ENCODE results near the gene SARM1. TPM values are rescaled to one million over a fixed set of nuclear protein-coding genes. Genes with fewer than 3 reads are reported as not detected.

Gene SARM1
- 1.1 and 10.5 TPM in 2 replicates for total RNA-seq

GRCh38 chr17:28371245-28372202, at the start of gene SARM1:
TSS of gene SARM1 (plus strand) at chr17:28371694. CDS start at chr17:28372033, 339 bp downstream.

GRCh38 chr17:28335201-28335958, 36.1 kb upstream of the SARM1 start, which contains the start of the genes IFT20 and TNFAIP1:
TSS of gene IFT20 (minus strand) at chr17:28335472. CDS start at chr17:28331985, 3,487 bp downstream.
TSS of gene TNFAIP1 (plus strand) at chr17:28335761. CDS start at chr17:28339522, 3,761 bp downstream.

GRCh38 chr17:28357061-28357900, 14.2 kb upstream of the SARM1 start, which contains the start of gene POLDIP2:
TSS of gene POLDIP2 (minus strand) at chr17:28357527. CDS start at chr17:28357448, 79 bp downstream.

GRCh38 chr17:28364665-28365363, 6.7 kb upstream of the SARM1 start, which contains the start of gene SEBOX:
TSS of gene SEBOX (minus strand) at chr17:28365199. CDS start at chr17:28365151, 48 bp downstream.

GRCh38 chr17:28370035-28370743, 1.3 kb upstream of the SARM1 start, which contains the start of gene VTN:
TSS of gene VTN (minus strand) at chr17:28370307. CDS start at chr17:28370203, 104 bp downstream.

GRCh38 chr17:28405632-28406472, 34.4 kb downstream of the SARM1 start, which contains the start of gene SLC46A1:
TSS of gene SLC46A1 (minus strand) at chr17:28406212. CDS start at chr17:28406114, 98 bp downstream.

Other genes with a start within 250 kb of the SARM1 start
- 9.1 and 22.5 TPM in 2 replicates for gene TMEM97, start 52.5 kb upstream of the SARM1 start, total RNA-seq
- gene IFT20, start 36.2 kb upstream of the SARM1 start, total RNA-seq, result 32.5 and 37.6 TPM in 2 replicates
- gene TNFAIP1, start 35.9 kb upstream of the SARM1 start, total RNA-seq, result 59.6 and 113 TPM in 2 replicates
- gene POLDIP2, start 14.2 kb upstream of the SARM1 start, total RNA-seq, result 56.6 and 57.5 TPM in 2 replicates
- not detected in 2 replicates for gene SEBOX, start 6.5 kb upstream of the SARM1 start, total RNA-seq
- gene VTN, start 1.4 kb upstream of the SARM1 start, total RNA-seq, result under 0.01 and 0.06 TPM in 2 replicates
- 3.2 and 3.6 TPM in 2 replicates for gene SLC46A1, start 34.5 kb downstream of the SARM1 start, total RNA-seq
- not detected in 2 replicates for gene SLC13A2, start 102.0 kb downstream of the SARM1 start, total RNA-seq
- not detected in 2 replicates for gene FOXN1, start 134.7 kb downstream of the SARM1 start, total RNA-seq
- gene UNC119, start 180.9 kb downstream of the SARM1 start, total RNA-seq, result 14.4 and 28.1 TPM in 2 replicates
- 31.7 and 72.4 TPM in 2 replicates for gene PIGS, start 199.8 kb downstream of the SARM1 start, total RNA-seq
- gene ALDOC, start 205.2 kb downstream of the SARM1 start, total RNA-seq, result 19.6 and 25.0 TPM in 2 replicates
- 24.1 and 30.4 TPM in 2 replicates for gene SPAG5, start 227.3 kb downstream of the SARM1 start, total RNA-seq
- 3.7 and 9.4 TPM in 2 replicates for gene RSKR, start 242.5 kb downstream of the SARM1 start, total RNA-seq

All from bladder microvascular endothelial cell (primary cell).